ENCODE results near the gene FGR.

FGR gene

DNA sequence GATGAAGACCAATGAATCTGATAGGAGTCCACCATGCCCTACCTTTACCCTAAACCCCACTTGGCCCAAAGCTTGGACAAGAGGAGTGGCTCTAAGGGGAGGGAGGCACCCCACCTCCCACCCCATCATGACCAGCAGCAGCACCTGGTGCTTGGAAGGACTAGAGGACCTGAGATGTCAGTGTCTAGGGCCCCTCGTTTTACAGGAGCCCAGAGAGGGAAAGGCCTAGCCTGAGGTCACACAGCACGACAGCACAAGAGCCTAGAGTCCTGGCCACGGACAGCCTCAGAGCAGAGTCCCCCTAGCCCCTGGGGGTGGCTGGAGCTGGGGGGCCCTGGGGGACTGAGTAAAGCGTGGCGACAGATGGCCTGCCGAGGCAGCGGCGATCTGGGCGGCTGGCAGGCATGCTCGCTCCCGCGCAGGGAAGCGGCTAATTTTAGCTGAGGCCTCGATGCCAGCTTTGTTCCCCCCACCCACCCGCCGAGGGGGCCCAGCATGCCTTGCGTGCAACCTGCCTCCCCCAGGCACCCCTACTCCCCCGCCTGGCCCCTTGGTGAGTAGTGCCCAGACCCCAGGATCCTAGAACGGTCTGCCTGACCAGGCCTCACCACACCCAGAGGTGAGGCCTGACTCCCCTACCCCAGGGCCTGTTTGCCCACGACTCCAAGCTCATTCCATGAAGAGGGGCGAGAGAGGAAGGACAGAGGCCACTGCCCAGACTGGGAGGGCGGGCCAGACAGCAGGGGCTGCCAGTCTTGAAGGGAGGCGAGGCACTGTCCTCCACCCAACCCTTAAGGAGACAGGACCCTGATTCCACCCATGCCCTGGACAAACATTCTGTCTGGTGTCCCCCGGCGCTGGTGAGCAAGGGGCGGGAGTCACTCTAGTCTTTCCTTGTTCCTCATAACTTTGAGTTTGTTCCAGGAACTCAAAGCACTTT is 70.0 kb downstream of the FGR start:
- Histone ChIP-seq H3K27ac (ENCODE audit: low read length) (no peak overlapping the region), H3K36me3 (ENCODE audit: control insufficient read depth, insufficient read depth, low read length) (0 out of 2 replicates have a peak, but pooled peaks cover 2% of the 10 kb centered on the region), H3K27me3 (ENCODE audit: control insufficient read depth, insufficient read depth, low read length) (no peaks in the 10 kb centered on the region), H3K4me1 (ENCODE audit: control insufficient read depth, insufficient read depth, low read length) (peaks cover 30% of the 10 kb centered on the region), H3K9me3 (ENCODE audit: control insufficient read depth, insufficient read depth, low read length) (no peaks in the 10 kb centered on the region), H3K4me3 (ENCODE audit: low read length) (no peak overlapping the region)
- no peak for DNase-seq (ENCODE audit: low read depth, low spot score)
- no CpG with 5 or more reads among the region's 26 CpGs for WGBS (ENCODE audit: insufficient coverage, insufficient read length)

DNA sequence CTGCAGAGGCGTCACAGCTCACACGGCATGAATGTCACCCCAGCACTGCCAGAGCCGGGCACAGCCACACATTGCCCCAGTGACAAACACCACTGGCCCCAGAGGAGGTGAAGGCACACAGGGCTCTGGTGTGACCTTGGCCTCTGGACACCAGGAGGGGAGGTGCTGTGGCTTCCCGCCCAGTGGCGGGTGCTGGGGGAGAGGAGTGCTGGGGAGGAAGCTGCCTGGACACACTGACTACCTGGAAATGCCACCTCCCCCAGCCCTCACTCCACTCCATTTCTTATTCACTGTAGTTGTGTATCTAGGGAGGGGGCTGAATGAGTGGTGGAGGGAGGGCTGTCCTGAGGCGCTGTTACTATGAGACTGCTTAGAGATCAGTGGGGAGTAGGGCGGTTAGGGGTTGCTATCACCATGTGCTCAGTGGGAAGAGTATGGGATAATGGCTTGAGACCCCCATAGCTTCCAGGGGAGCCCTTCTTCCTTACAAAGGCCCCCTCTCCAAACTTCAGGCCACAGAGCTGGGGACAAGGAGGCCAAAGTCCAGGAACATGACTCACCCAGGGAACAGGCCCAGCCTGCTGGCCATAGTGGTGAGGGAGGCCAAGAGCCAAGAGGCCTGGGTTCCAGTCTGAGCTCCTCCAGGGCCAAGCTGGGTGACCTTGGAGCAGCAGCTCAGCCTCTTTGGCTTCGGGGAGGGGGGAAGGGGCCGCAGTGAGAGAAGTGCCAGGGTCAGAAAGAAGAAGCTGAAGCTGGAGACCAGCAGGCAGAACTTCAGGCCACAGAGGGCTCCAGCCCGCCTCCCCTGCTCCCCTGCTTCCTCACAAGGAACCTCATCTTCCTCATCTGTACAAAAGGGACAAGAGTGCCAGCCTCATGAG is 71.2 kb downstream of the FGR start:
- Histone ChIP-seq H3K9me3 (ENCODE audit: control insufficient read depth, insufficient read depth, low read length) (no peaks in the 10 kb centered on the region), H3K4me1 (ENCODE audit: control insufficient read depth, insufficient read depth, low read length) (peaks cover 20% of the 10 kb centered on the region), H3K36me3 (ENCODE audit: control insufficient read depth, insufficient read depth, low read length) (0 out of 2 replicates have a peak, but pooled peaks cover 4% of the 10 kb centered on the region), H3K27me3 (ENCODE audit: control insufficient read depth, insufficient read depth, low read length) (no peaks in the 10 kb centered on the region), H3K4me3 (ENCODE audit: low read length) (no peak overlapping the region), H3K27ac (ENCODE audit: low read length) (no peak overlapping the region)
- WGBS (ENCODE audit: insufficient coverage, insufficient read length): no CpG with 5 or more reads among the region's 10 CpGs
- no peak for DNase-seq (ENCODE audit: low read depth, low spot score)

GRCh38 chr1:27563341-27563590 is 71.7 kb downstream of the FGR start:
- Histone ChIP-seq H3K27ac (ENCODE audit: low read length) (no peak overlapping the region), H3K4me3 (ENCODE audit: low read length) (no peak overlapping the region), H3K27me3 (ENCODE audit: control insufficient read depth, insufficient read depth, low read length) (no peaks in the 10 kb centered on the region), H3K36me3 (ENCODE audit: control insufficient read depth, insufficient read depth, low read length) (0 out of 2 replicates have a peak, but pooled peaks cover 4% of the 10 kb centered on the region), H3K9me3 (ENCODE audit: control insufficient read depth, insufficient read depth, low read length) (no peaks in the 10 kb centered on the region), H3K4me1 (ENCODE audit: control insufficient read depth, insufficient read depth, low read length) (peaks cover 21% of the 10 kb centered on the region)
- no CpG with 5 or more reads among the region's 4 CpGs for WGBS (ENCODE audit: insufficient coverage, insufficient read length)
- no peak for DNase-seq (ENCODE audit: low read depth, low spot score)

GRCh38 chr1:27562534-27563340 is 72.2 kb downstream of the FGR start:
- no peak overlapping the region for H3K27ac ChIP-seq (ENCODE audit: low read length)
- no peak overlapping the region for H3K4me3 ChIP-seq (ENCODE audit: low read length)
- no CpG with 5 or more reads among the region's 18 CpGs for WGBS (ENCODE audit: insufficient coverage, insufficient read length)
- H3K4me1 ChIP-seq (ENCODE audit: control insufficient read depth, insufficient read depth, low read length): peaks cover 23% of the 10 kb centered on the region
- no peaks in the 10 kb centered on the region for H3K9me3 ChIP-seq (ENCODE audit: control insufficient read depth, insufficient read depth, low read length)
- H3K27me3 ChIP-seq (ENCODE audit: control insufficient read depth, insufficient read depth, low read length): no peaks in the 10 kb centered on the region
- DNase-seq (ENCODE audit: low read depth, low spot score): no peak
- 0 out of 2 replicates have a peak, but pooled peaks cover 9% of the 10 kb centered on the region for H3K36me3 ChIP-seq (ENCODE audit: control insufficient read depth, insufficient read depth, low read length)

Measured in iPS DF 6.9 (cell line).